Stimulated activated CD8-positive, alpha-beta memory T cell treated with anti-CD3 and anti-CD28 coated beads, Interleukin-7, amount 100 ng/mL, for 4 hours (primary cell): ENCODE measurements around the gene JMJD1C.
"Not testable (repeated sequence)": the region's sequence is repeated elsewhere in the genome, so short reads cannot be mapped to it uniquely, and the experiment has no call there.

Experiments used
- DNase-seq, 2 donors: peaks; one replicate each; pipeline ENCODE4 v3.0.0-alpha.2; 2020; ENCODE audit warnings: low read depth in 2 of 2

The JMJD1C gene, protein sequence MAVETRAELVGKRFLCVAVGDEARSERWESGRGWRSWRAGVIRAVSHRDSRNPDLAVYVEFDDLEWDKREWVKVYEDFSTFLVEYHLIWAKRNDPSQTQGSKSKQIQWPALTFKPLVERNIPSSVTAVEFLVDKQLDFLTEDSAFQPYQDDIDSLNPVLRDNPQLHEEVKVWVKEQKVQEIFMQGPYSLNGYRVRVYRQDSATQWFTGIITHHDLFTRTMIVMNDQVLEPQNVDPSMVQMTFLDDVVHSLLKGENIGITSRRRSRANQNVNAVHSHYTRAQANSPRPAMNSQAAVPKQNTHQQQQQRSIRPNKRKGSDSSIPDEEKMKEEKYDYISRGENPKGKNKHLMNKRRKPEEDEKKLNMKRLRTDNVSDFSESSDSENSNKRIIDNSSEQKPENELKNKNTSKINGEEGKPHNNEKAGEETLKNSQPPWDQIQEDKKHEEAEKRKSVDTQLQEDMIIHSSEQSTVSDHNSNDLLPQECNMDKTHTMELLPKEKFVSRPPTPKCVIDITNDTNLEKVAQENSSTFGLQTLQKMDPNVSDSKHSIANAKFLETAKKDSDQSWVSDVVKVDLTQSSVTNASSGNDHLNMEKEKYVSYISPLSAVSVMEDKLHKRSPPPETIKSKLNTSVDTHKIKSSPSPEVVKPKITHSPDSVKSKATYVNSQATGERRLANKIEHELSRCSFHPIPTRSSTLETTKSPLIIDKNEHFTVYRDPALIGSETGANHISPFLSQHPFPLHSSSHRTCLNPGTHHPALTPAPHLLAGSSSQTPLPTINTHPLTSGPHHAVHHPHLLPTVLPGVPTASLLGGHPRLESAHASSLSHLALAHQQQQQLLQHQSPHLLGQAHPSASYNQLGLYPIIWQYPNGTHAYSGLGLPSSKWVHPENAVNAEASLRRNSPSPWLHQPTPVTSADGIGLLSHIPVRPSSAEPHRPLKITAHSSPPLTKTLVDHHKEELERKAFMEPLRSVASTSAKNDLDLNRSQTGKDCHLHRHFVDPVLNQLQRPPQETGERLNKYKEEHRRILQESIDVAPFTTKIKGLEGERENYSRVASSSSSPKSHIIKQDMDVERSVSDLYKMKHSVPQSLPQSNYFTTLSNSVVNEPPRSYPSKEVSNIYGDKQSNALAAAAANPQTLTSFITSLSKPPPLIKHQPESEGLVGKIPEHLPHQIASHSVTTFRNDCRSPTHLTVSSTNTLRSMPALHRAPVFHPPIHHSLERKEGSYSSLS (N-terminal part only)

DNA sequence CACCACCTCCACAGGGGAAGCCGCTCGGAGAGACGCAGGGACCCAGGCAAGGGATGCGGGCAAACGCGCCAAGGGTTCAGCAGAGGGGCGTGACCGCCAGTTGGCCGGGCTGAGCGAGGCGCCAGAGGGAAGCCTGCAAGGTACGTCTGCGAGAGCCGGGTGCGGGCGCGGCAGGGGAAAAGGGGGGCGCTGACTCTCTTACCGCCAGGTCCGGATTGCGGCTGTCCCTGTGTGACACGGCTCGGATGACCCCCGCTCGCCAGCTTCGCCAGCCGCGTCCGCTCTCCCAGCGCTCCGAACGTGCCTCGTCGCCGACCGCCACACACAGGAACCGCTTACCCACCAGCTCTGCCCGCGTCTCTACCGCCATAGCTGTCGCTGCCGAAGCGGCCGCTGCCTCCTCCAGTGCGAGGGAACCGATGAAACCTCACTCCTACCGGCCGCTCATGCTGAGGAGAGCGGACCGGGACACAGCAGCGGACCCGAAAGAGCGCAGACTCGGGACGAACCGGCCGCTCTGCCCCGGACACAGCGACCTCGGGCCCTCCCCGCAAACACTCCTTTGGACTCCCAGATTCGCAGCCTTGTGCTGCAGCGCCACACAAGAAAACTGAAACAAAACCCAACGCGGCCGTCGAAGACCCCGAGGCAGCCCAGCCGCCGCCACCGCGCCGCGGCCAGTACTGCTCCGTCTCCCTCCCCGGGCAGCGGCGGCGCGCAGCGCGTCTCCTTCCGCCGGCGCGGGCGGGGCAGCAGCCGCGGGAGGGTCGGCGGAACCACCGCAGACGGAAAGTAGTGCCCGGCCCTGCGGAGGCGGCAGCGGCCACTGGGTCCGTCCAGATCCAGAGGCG is at the start of gene JMJD1C:
Gene JMJD1C, minus strand, starts transcription at position 685 of the 851 bp plus-strand sequence. Its CDS starts 315 bp downstream, at position 370.
- DNase-seq: peak; percentile 13 to 60

GRCh38 chr10:63515002-63515763 is 49.4 kb upstream of the JMJD1C start:
- no peak for DNase-seq

- DNase-seq: no peak
Observed at GRCh38 chr10:63506554-63506953, 40.8 kb upstream of the JMJD1C start.

DNA sequence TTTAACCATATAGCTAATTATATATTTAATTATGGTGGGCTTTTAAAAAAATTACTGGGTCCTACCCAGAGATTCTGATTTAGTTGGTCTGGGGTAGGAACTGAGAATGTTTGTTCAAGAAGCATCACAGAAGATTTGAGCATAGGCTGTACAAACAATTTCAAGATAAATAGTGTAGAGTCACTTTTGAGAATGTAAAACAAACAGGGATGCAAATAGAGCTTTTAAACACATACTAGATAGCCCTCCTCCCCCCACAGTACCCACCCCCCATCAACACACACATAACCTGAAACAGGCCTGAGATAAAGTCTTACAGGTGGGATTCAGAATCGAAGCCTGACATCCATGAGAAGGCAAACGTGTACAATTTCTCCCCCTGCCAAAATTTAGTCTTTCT is 39.8 kb upstream of the JMJD1C start:
- DNase-seq: no peak

GRCh38 chr10:63504145-63504881 is 38.5 kb upstream of the JMJD1C start:
- no peak for DNase-seq

GRCh38 chr10:63503395-63503794 is 37.6 kb upstream of the JMJD1C start:
- no peak for DNase-seq

DNA sequence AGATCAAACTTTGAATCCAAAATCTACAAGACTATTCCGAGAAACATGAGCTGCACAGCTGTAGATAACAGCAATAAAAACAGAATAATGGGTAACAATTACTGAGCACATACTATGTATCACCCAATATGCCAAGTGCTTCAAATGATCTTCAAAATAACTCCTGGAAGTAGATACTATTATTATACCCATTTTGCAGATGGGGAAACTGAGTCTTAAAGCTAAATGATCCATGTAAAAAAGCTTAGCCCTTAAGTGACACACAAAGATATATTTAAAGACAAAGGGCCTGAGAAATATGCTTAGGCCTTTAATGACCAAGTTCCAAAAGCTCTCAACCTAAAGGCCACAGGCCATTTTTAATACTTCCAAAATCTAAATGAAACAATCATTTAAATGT is 37.1 kb upstream of the JMJD1C start:
- no peak for DNase-seq

DNA sequence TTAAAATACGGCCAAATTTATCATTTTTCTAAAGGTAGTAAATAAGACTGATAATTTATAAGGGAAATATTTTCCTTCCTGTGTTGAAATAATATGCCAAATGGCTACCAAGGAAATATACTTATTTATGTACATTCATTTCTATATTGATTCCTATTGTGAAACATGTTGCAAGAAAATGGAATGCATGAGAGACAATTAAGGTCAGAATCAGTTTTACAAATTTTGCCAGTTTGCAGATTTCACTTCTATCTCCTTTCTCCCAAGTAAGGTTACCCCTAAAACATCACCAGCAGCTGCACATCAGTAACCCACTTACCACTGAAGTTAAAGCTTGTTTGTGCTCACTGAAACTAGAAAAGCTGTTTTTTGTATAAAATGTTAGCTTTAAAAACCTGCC is 36.2 kb upstream of the JMJD1C start:
- DNase-seq: no peak

DNA sequence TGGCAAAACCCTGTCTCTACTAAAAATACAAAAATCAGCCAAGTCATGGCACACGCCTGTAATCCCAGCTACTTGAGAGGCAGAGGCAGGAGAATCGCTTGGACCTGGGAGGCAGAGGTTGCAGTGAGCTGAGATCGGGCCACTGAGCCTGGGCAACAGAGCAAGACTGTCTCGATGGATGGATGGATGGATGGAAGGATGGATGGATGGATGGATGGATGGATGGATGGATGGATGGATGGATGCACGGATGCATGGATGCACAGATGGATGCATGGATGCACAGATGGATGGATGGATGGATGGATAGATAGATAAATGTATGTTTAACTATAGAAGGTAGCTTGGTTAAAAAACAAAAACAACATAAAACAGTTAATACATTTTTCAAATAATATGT is 34.8 kb upstream of the JMJD1C start:
- not testable (repeated sequence) for DNase-seq

- DNase-seq: no peak
Observed at GRCh38 chr10:63498665-63499064, 32.9 kb upstream of the JMJD1C start.

DNA sequence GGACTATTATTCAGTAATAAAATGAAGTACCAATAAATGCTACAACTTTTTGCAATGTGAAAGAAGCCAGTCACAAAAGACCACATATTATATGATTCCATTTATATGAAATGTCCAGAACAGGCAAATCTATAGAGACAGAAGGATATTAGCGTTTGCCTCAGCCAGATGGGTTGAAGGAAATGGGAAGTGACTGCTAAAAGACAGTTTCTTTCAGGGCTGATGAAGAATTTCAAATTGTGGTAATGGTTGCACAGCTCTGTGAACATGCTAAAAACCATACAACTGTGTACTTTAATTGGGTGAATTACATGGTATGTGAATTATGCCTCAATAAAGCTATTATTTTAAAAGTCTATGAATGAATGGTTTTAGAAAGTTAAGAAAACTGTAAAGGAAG is 31.5 kb upstream of the JMJD1C start:
- no peak for DNase-seq

DNA sequence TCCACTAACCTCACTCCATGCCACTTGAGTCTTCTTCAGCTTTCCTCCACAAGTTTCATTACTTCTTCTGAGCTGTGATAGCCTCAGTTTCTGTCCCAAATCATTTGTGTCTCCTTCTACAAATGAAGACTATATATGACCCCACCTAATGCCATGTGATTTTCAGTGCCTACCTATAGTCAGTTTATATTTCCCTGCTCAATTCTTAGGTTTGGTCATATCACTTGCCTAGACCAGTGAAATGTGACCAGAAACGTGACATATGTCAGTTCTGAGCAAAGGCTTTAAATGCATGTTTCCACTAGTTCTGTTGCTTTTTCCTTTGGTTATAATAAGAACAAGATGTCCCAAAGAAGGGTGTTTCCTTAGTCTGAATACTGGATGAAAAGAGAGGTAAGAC is 30.8 kb upstream of the JMJD1C start:
- no peak for DNase-seq

DNA sequence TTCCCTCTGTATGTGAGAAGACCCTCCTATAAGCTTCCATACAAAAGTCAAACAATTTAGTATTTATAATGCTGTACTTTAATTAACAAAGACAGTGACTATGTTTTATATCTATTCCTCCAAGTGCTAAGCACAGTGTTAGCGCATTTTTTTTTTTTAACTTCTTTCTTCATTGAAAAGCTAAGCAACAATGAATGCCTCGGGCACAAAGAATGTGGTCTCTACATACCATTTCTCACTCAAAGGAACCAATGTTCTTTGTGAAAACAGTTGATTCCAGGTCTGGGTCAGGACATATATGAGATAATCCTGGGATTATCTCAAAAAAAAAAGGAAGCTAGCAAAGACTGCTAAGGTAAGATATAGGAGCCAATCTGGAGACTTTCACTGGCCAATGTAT is 29.2 kb upstream of the JMJD1C start:
- no peak for DNase-seq

- DNase-seq: no peak
Observed at GRCh38 chr10:63493004-63493403, 27.2 kb upstream of the JMJD1C start.

DNA sequence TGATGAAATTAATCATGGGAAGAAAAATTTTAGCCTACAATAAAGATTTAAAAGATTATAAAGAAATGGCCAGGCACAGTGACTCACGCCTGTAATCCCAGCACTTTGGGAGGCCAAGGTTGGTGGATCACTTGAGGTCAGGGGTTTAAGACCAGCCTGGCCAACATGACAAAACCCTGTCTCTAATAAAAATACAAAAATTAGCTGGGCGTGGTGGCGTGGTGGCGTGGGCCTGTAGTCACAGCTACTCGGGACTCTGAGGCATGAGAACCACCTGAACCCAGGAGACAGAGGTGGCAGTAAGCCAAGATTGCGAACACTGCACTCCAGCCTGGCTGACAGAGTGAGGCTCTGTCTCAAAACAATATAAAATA is 26.5 kb upstream of the JMJD1C start:
- not testable (repeated sequence) for DNase-seq

- DNase-seq: no peak
Observed at GRCh38 chr10:63491588-63492316, 26.0 kb upstream of the JMJD1C start.

GRCh38 chr10:63489838-63490237 is 24.1 kb upstream of the JMJD1C start:
- no peak for DNase-seq

- DNase-seq: no peak
Observed at GRCh38 chr10:63487990-63488389, 22.2 kb upstream of the JMJD1C start.

DNA sequence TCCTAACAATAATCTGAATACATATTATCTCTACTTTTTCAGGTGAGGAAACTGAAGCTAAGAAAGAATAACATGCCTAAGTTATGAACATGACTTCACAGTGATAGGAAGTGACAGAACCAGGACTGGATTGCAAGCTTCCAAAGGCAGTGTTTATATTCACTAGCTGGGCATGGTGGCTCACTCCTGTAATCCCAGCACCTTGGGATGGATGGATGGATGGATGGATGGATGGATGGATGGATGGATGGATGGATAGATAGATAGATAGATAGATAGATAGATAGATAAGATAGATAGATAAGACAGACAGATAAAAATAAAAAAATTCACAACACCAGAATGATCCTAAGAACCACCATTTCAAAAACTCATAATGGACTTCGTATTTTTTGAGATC is 18.2 kb upstream of the JMJD1C start:
- no peak for DNase-seq
